Mucosa of rectum (tissue), 2 donors: ENCODE data around the gene HSD17B1.
A peak's percentile ranks its signal among the peaks of the same experiment; 100 is the strongest.
"Not testable (repeated sequence)": the region's sequence is repeated elsewhere in the genome, so short reads cannot be mapped to it uniquely, and the experiment has no call there.

Experiments used
- H3K27ac ChIP-seq, 2 donors: one replicate each; pipeline ENCODE4 v1.7.0; 2013; ENCODE audit warnings: inconsistent platforms in 2 of 2, low read depth in 2 of 2, low read length in 2 of 2
- H3K27me3 ChIP-seq, 2 donors: one replicate each; pipeline ENCODE4 v1.7.0; 2013; ENCODE audit warnings: low read length in 2 of 2; ENCODE audit not compliant: control insufficient read depth in 2 of 2, insufficient read depth in 2 of 2
- H3K36me3 ChIP-seq, 2 donors: one replicate each; pipeline ENCODE4 v1.7.0; 2013; ENCODE audit warnings: low read length in 2 of 2; ENCODE audit not compliant: control insufficient read depth in 2 of 2, insufficient read depth in 2 of 2
- H3K4me1 ChIP-seq, 2 donors: one replicate each; pipeline ENCODE4 v1.7.0; 2013; ENCODE audit warnings: low read length in 2 of 2, mild to moderate bottlenecking in 1 of 2; ENCODE audit not compliant: control insufficient read depth in 2 of 2, insufficient read depth in 2 of 2
- H3K4me3 ChIP-seq, 2 donors: one replicate each; pipeline ENCODE4 v1.7.0; 2013; ENCODE audit warnings: low read length in 2 of 2
- H3K9ac ChIP-seq, 2 donors: one replicate each; pipeline ENCODE4 v1.7.0; 2013; ENCODE audit warnings: low read length in 2 of 2, low read depth in 1 of 2, mild to moderate bottlenecking in 1 of 2
- H3K9me3 ChIP-seq, 2 donors: one replicate each; pipeline ENCODE4 v1.7.0; 2013; ENCODE audit warnings: low read length in 2 of 2; ENCODE audit not compliant: control insufficient read depth in 2 of 2
- donor health status: healthy.
- donor health status: Normal muscosa, but diverticular disease.

Gene HSD17B1, protein sequence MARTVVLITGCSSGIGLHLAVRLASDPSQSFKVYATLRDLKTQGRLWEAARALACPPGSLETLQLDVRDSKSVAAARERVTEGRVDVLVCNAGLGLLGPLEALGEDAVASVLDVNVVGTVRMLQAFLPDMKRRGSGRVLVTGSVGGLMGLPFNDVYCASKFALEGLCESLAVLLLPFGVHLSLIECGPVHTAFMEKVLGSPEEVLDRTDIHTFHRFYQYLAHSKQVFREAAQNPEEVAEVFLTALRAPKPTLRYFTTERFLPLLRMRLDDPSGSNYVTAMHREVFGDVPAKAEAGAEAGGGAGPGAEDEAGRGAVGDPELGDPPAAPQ

GRCh38 chr17:42552736-42553135 lies at the start of gene HSD17B1:
TSS of gene HSD17B1 (plus strand) at chr17:42552923. CDS start at chr17:42552934, 11 bp downstream.
- Histone ChIP-seq H3K9ac (peak within 1 kb of the TSS in 1 of 2 donors; percentile 94), H3K4me1 (peaks cover 14 to 18% of the 10 kb centered on the region in 2 donors), H3K4me3 (peak within 1 kb of the TSS in 1 of 2 donors; percentile 88)
- not testable (repeated sequence) for H3K36me3 ChIP-seq, H3K9me3 ChIP-seq, H3K27ac ChIP-seq, H3K27me3 ChIP-seq

DNA sequence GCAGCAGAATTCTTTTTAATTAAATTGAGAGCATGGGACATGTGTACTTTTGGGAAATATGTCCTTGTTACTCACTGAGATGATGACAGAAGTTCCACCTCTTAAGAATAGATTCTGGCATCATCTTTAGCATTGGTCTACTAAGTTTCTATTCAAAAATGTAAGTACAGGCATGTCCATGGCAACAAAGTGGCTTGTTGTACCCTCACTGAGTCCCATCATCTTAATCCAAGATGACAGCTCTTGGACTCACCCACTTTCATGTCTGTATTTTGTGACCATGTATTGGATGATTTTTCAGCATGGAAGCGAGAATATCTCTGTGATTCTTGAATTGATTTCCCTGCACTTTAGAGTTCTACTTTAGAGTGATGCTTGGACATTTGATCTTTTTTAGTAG lies 49.8 kb upstream of the HSD17B1 start:
- H3K4me1 ChIP-seq, result no peaks in the 10 kb centered on the region
- H3K9ac ChIP-seq, result no peak overlapping the region
- H3K27ac ChIP-seq, result no peak overlapping the region
- H3K27me3 ChIP-seq, result no peaks in the 10 kb centered on the region
- H3K36me3 ChIP-seq, result peaks cover 45 to 55% of the 10 kb centered on the region in 2 donors
- no peaks in the 10 kb centered on the region for H3K9me3 ChIP-seq
- no peak overlapping the region for H3K4me3 ChIP-seq

DNA sequence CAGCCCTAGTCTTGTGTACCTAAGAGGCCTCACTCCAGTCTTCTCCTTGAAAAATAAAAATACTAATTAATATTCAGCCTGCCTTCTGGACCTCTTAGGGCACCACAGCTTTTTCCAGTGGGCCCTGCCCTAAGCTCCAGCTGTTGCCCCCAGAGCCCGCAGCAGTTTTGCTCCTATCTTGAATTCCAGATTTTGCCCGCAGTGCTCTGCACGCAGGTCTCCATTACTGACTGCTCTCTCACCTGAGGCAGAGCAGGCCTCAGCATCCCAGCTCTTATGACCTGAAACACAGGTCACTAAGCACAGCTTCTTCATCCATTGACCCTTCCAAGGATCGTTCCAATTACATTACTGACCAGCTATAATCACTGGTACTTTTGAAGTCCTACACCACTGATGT lies 45.1 kb upstream of the HSD17B1 start:
- no peaks in the 10 kb centered on the region for H3K27me3 ChIP-seq
- H3K36me3 ChIP-seq, result peaks cover 48 to 55% of the 10 kb centered on the region in 2 donors
- H3K9me3 ChIP-seq, result no peaks in the 10 kb centered on the region
- H3K27ac ChIP-seq, result no peak overlapping the region
- no peak overlapping the region for H3K4me3 ChIP-seq
- no peak overlapping the region for H3K9ac ChIP-seq
- H3K4me1 ChIP-seq, result peaks cover 0 to 9% of the 10 kb centered on the region in 2 donors

DNA sequence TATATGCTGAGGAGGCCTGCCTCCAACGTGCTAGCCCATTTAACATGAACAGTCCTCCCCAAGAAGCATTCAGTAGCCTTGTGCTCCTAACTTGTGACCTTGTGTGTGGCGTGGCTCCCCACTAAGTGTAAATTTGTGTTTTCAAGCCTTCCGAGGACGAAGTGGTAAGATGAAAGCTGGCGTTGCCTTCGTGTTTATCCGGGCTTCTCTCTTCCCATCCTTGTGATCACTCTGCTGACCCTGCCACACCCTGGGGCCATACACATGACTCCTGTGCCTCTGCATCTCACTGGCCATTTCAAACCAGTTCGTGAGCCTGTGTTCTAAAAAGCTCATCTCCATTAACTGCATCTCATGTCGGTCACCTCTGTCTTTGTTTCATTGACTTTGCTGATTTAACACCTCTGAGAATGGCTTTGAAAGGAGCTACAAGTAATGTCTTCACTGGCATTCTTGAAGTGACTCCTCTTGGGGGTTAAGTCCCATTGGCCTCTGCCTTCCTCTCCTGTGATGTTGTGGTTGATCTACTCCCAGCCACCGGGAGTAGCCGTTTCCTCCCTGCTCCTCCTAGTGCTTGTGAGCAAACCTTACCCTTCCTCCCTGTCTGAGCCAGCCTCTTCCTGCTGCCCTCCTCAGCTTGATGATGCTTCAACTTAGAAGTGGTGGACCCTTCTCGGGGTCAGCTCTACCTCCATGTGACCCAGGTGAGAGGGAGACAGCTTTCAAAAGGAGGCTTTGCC lies 44.1 kb upstream of the HSD17B1 start:
- H3K36me3 ChIP-seq, result peaks cover 41 to 51% of the 10 kb centered on the region in 2 donors
- H3K9me3 ChIP-seq, result no peaks in the 10 kb centered on the region
- H3K9ac ChIP-seq, result no peak overlapping the region
- peak overlapping the region in 1 of 2 donors; percentile 1 for H3K27ac ChIP-seq
- H3K27me3 ChIP-seq, result no peaks in the 10 kb centered on the region
- H3K4me3 ChIP-seq, result no peak overlapping the region
- H3K4me1 ChIP-seq, result peaks cover 0 to 9% of the 10 kb centered on the region in 2 donors

- Histone ChIP-seq H3K9ac (no peak overlapping the region), H3K4me3 (no peak overlapping the region), H3K27me3 (no peaks in the 10 kb centered on the region), H3K9me3 (no peaks in the 10 kb centered on the region), H3K4me1 (peaks cover 0 to 9% of the 10 kb centered on the region in 2 donors), H3K36me3 (peaks cover 46 to 50% of the 10 kb centered on the region in 2 donors), H3K27ac (peak overlapping the region; percentile 1 to 40)
Observed at GRCh38 chr17:42509409-42509808, 43.3 kb upstream of the HSD17B1 start.

DNA sequence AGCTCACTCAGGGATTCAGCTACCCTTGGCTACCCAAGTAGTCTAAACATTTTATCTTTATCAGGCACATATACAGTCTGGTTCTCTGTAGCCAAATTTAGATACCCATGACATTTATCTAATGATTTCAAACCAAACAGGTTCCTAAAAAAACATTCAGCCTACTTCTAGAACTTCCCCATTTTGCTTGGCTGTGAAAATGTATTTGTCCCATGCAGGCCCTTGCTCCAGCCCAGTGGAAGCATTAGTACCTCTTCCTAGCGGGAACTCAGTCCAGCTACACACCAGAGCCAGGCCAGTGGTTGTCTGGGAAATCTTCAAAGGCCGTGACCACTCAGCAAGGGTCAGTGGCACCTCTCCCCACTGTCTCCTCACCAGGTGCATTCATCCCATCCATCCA lies 42.9 kb upstream of the HSD17B1 start:
- H3K9ac ChIP-seq, result no peak overlapping the region
- H3K27ac ChIP-seq, result peak overlapping the region in 1 of 2 donors; percentile 40
- peaks cover 48 to 51% of the 10 kb centered on the region in 2 donors for H3K36me3 ChIP-seq
- no peaks in the 10 kb centered on the region for H3K27me3 ChIP-seq
- no peaks in the 10 kb centered on the region for H3K9me3 ChIP-seq
- H3K4me1 ChIP-seq, result peaks cover 0 to 9% of the 10 kb centered on the region in 2 donors
- H3K4me3 ChIP-seq, result no peak overlapping the region

GRCh38 chr17:42512246-42512645 lies 40.5 kb upstream of the HSD17B1 start:
- Histone ChIP-seq H3K27ac (peak overlapping the region in 1 of 2 donors; percentile 10), H3K36me3 (peaks cover 42 to 44% of the 10 kb centered on the region in 2 donors), H3K4me1 (peaks cover 2 to 11% of the 10 kb centered on the region in 2 donors)

GRCh38 chr17:42512733-42513251 lies 39.9 kb upstream of the HSD17B1 start:
- Histone ChIP-seq H3K4me3 (no peak overlapping the region), H3K36me3 (peaks cover 37 to 39% of the 10 kb centered on the region in 2 donors), H3K9ac (no peak overlapping the region), H3K9me3 (no peaks in the 10 kb centered on the region), H3K4me1 (peaks cover 4 to 16% of the 10 kb centered on the region in 2 donors), H3K27me3 (no peaks in the 10 kb centered on the region), H3K27ac (peak overlapping the region in 1 of 2 donors; percentile 10)

More at GRCh38 chr17:42512246-42512645, 40.5 kb upstream of the HSD17B1 start:
- Histone ChIP-seq H3K9me3 (no peaks in the 10 kb centered on the region), H3K27me3 (no peaks in the 10 kb centered on the region), H3K4me3 (no peak overlapping the region), H3K9ac (no peak overlapping the region)

DNA sequence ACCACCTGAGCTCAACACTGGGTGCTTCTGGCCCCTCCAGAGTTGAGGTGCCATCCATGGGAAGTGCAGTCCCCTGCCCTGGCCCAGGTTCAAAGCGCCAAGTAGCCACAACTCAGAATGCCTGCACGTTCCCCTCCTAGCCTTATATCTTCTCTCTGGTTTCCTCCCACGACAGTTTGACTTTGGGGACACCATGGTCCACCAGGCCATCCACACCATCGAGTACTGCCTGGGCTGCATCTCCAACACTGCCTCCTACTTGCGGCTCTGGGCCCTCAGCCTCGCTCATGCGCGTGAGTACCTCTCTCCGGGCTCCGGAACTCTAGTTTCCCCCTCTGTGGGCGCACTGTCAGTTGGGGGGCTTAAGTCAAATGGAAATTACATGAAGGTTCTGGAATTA lies 39.0 kb upstream of the HSD17B1 start:
- Histone ChIP-seq H3K9ac (no peak overlapping the region), H3K9me3 (no peaks in the 10 kb centered on the region), H3K4me3 (no peak overlapping the region), H3K27me3 (no peaks in the 10 kb centered on the region), H3K4me1 (peaks cover 13 to 23% of the 10 kb centered on the region in 2 donors), H3K36me3 (peaks cover 30 to 31% of the 10 kb centered on the region in 2 donors), H3K27ac (peak overlapping the region in 1 of 2 donors; percentile 12)

DNA sequence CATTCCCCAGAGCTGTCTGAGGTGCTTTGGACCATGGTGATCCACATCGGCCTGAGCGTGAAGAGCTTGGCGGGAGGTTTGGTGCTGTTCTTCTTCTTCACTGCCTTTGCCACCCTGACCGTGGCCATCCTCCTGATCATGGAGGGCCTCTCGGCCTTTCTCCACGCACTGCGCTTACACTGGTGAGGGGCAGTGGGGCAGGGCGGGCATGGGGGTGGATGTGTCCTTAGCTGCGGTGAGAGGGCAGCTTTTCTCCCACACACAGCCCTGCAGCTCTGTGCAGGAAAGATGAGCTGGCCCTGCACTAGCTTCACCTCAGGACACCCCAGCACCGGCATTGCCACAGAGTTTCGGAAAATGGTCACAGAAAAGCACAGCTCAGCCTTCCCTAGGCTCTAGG lies 38.4 kb upstream of the HSD17B1 start:
- Histone ChIP-seq H3K9ac (no peak overlapping the region), H3K27ac (no peak overlapping the region), H3K4me3 (no peak overlapping the region), H3K4me1 (peaks cover 19 to 27% of the 10 kb centered on the region in 2 donors), H3K27me3 (no peaks in the 10 kb centered on the region), H3K9me3 (no peaks in the 10 kb centered on the region), H3K36me3 (peaks cover 26% of the 10 kb centered on the region in 2 donors)
